GM12878 (cell line): ENCODE results near the gene KDM6B. TPM values are rescaled to one million over a fixed set of nuclear protein-coding genes. Genes with fewer than 3 reads are reported as not detected.
A peak's percentile ranks its signal among the peaks of the same experiment; 100 is the strongest.

ENCODE experiments used
- ATF3 ChIP-seq: IDR thresholded peaks from 2 replicates; pipeline ENCODE4 v1.6.1; 2011; ENCODE audit warnings: low read depth, mild to moderate bottlenecking, low read length, moderate library complexity, borderline replicate concordance; ENCODE audit errors: extremely low read depth
- BCL11A ChIP-seq: IDR thresholded peaks from 2 replicates; pipeline ENCODE4 v1.6.1; 2011; ENCODE audit warnings: low read depth, low read length
- CBX5 ChIP-seq: sonication (generic); IDR thresholded peaks from 2 replicates; pipeline ENCODE4 v1.6.1; 2016; ENCODE audit warnings: low read depth, moderate library complexity, mild to moderate bottlenecking, inconsistent platforms
- CHD4 ChIP-seq: fragments of 200-600 bp; sonication (generic); IDR thresholded peaks from 2 replicates; pipeline ENCODE4 v1.6.1; 2016; ENCODE audit warnings: mild to moderate bottlenecking
- EGR1 ChIP-seq, 2 experiments: IDR thresholded peaks; 1 replicate in 1 of 2; 2 replicates in 1 of 2; pipeline ENCODE4 v1.6.1; 2011 to 2012; ENCODE audit warnings: low read depth in 2 of 2, low read length in 2 of 2, borderline replicate concordance in 1 of 2, mild to moderate bottlenecking in 1 of 2, moderate library complexity in 1 of 2
- EP300 ChIP-seq, 2 experiments: fragments of 150-350 bp in 1 of 2; IDR thresholded peaks; 2 replicates each; pipeline ENCODE4 v1.6.1; 2011 to 2012; ENCODE audit warnings: low read depth in 2 of 2, low read length in 2 of 2, borderline replicate concordance in 1 of 2, improper control_type of control experiment in 1 of 2, inconsistent platforms in 1 of 2; ENCODE audit not compliant: control insufficient read depth in 1 of 2
- ESRRA ChIP-seq: IDR thresholded peaks from 2 replicates; pipeline ENCODE4 v1.6.1; 2012; ENCODE audit warnings: mild to moderate bottlenecking, low read length, improper control_type of control experiment
- LARP7 ChIP-seq: fragments of 450-650 bp; IDR thresholded peaks from 2 replicates; pipeline ENCODE4 v1.6.1; 2017; ENCODE audit warnings: mild to moderate bottlenecking
- MEF2B ChIP-seq: fragments of 450-650 bp; IDR thresholded peaks from 2 replicates; pipeline ENCODE4 v1.6.1; 2018; ENCODE audit warnings: mild to moderate bottlenecking, moderate library complexity; ENCODE audit not compliant: partially characterized antibody, poor library complexity, severe bottlenecking
- MLLT1 ChIP-seq: fragments of 450-650 bp; IDR thresholded peaks from 2 replicates; pipeline ENCODE4 v1.6.1; 2016; ENCODE audit warnings: mild to moderate bottlenecking
- MTA3 ChIP-seq: IDR thresholded peaks from 2 replicates; pipeline ENCODE4 v1.6.1; 2012; ENCODE audit warnings: low read length, inconsistent platforms, borderline replicate concordance
- NR2C1 ChIP-seq: fragments of 450-650 bp; IDR thresholded peaks from 2 replicates; pipeline ENCODE4 v1.6.1; 2017; ENCODE audit warnings: antibody characterized with exemption, mild to moderate bottlenecking, moderate library complexity
- POU2F2 ChIP-seq: IDR thresholded peaks from 3 replicates; pipeline ENCODE4 v1.6.1; 2011; ENCODE audit warnings: low read depth, mild to moderate bottlenecking, low read length, borderline replicate concordance
- RFX5 ChIP-seq: IDR thresholded peaks from 2 replicates; pipeline ENCODE4 v1.6.1; 2011; ENCODE audit warnings: low read depth, low read length, improper control_type of control experiment
- SKIL ChIP-seq: fragments of 450-650 bp; IDR thresholded peaks from 2 replicates; pipeline ENCODE4 v1.6.1; 2017; ENCODE audit warnings: mild to moderate bottlenecking, low read depth, inconsistent platforms; ENCODE audit not compliant: poor library complexity, severe bottlenecking
- SP1 ChIP-seq: IDR thresholded peaks from one replicate; pipeline ENCODE4 v1.6.1; 2011; ENCODE audit warnings: low read depth, low read length
- SREBF1 ChIP-seq: IDR thresholded peaks from 2 replicates; pipeline ENCODE4 v1.6.1; 2012; ENCODE audit warnings: mild to moderate bottlenecking, low read length
- SRF ChIP-seq, 2 experiments: IDR thresholded peaks; 2 replicates each; pipeline ENCODE4 v1.6.1; 2011; ENCODE audit warnings: low read depth in 2 of 2, low read length in 2 of 2, mild to moderate bottlenecking in 1 of 2, moderate library complexity in 1 of 2
- SUZ12 ChIP-seq: fragments of 200-600 bp; sonication (generic); IDR thresholded peaks from one replicate; pipeline ENCODE4 v1.6.1; 2018; ENCODE audit warnings: antibody characterized with exemption, mild to moderate bottlenecking; ENCODE audit not compliant: unreplicated experiment
- TCF12 ChIP-seq: IDR thresholded peaks from 2 replicates; pipeline ENCODE4 v1.6.1; 2011; ENCODE audit warnings: low read depth, mild to moderate bottlenecking, low read length
- YY1 ChIP-seq: IDR thresholded peaks from 2 replicates; pipeline ENCODE4 v1.6.1; 2011; ENCODE audit warnings: low read depth, mild to moderate bottlenecking, low read length
- ZBTB4 ChIP-seq: fragments of 450-650 bp; formaldehyde crosslinking; IDR thresholded peaks from 2 replicates; pipeline ENCODE4 v1.4.0; 2022; ENCODE audit warnings: mild to moderate bottlenecking, moderate library complexity
- ZSCAN29 ChIP-seq: fragments of 450-650 bp; IDR thresholded peaks from 2 replicates; pipeline ENCODE4 v1.6.1; 2017; ENCODE audit warnings: mild to moderate bottlenecking, moderate library complexity
- polyA plus RNA-seq, 11 experiments: library from polyadenylated mRNA; depleted of rRNA in 4 of 11; unstranded in 6 of 11; stranded (reverse) in 5 of 11; fragments of >200 nt; fragmentation: Nextera tagmentation in 4 of 11; fragmentation: Illumina TruSeq in 1 of 11; extraction: Ambion mirVana in 4 of 11; extraction: Trizol in 1 of 11; gene quantifications; 1 replicate in 1 of 11; 2 replicates in 10 of 11; pipeline versions ENCODE4 v1.2.1 to v1.2.3, GENCODE V29; 2011 to 2016; ENCODE audit warnings: inconsistent platforms in 2 of 11, missing spikeins in 2 of 11, low read depth in 1 of 11
- total RNA-seq, 4 experiments: library from RNA; depleted of rRNA in 3 of 4; stranded (reverse); fragments of >200 nt in 3 of 4; fragmentation: Illumina TruSeq in 1 of 4; extraction: Trizol in 1 of 4; gene quantifications; 2 replicates each; pipeline versions ENCODE4 v1.2.1 to v1.2.3, GENCODE V29; 2013 to 2021

The KDM6B gene
- total and polyA plus RNA-seq, 10 of the 15 experiments (the other 5 are each of a cell fraction or from before 2014, with no cell fraction given): 0.05 to 33.5 (median 2.3) TPM

- TF ChIP-seq SKIL: no peak
- TF ChIP-seq YY1: 0 out of 2 replicates have a peak, but pooled peaks have one; percentile 6
- peak; percentile 53 for TF ChIP-seq NR2C1
- TF ChIP-seq SRF (IDR thresholded peaks at IDR 0.05; ENCODE audit: low read depth in 2 of 2, low read length in 2 of 2): no peak
- no peak for TF ChIP-seq MTA3
- 0 out of 2 replicates have a peak, but pooled peaks have one; percentile 2 for TF ChIP-seq BCL11A
- no peak for TF ChIP-seq ESRRA
- TF ChIP-seq LARP7: peak; percentile 56; the same call in 1 of the 2 replicates
- TF ChIP-seq POU2F2: no peak; the same call in 2 of the 3 replicates
- TF ChIP-seq SP1: peak; percentile 91
- no peak for TF ChIP-seq MEF2B
- no peak for TF ChIP-seq ZSCAN29
- TF ChIP-seq SUZ12: no peak
- 0 out of 2 replicates have a peak, but pooled peaks have one; percentile 17 for TF ChIP-seq SREBF1
- TF ChIP-seq EP300 (IDR thresholded peaks at IDR 0.05; ENCODE audit: borderline replicate concordance in 1 of 2, control insufficient read depth in 1 of 2, low read depth in 2 of 2, low read length in 2 of 2): peak; percentile 14 to 21; a peak in 1 of 4 replicates
- TF ChIP-seq ZBTB4 (CRISPR knock-in tag): no peak
- TF ChIP-seq CBX5: no peak
- TF ChIP-seq ATF3: no peak
- TF ChIP-seq EGR1 (IDR thresholded peaks at IDR 0.05; ENCODE audit: borderline replicate concordance in 1 of 2, low read depth in 2 of 2, low read length in 2 of 2): 0 out of 3 replicates have a peak, but pooled peaks of 1 of the 2 experiments have one; percentile 25
- TF ChIP-seq RFX5: peak; percentile 93
- no peak for TF ChIP-seq TCF12
- TF ChIP-seq CHD4: no peak
- peak; percentile 21 for TF ChIP-seq MLLT1
Measured at GRCh38 chr17:7844292-7845154, 10.5 kb downstream of the KDM6B start (continued).
